K562 treated with DMSO at 1 percent for 24 hours (cell line): ENCODE results near the gene SLC6A16. TPM values are rescaled to one million over a fixed set of nuclear protein-coding genes. Genes with fewer than 3 reads are reported as not detected.

ENCODE experiments used
- total RNA-seq: library from RNA; unstranded; fragments of 300-600 nt; gene quantifications from 2 replicates; pipeline ENCODE4 v1.2.3, GENCODE V29; 2022; ENCODE audit warnings: low read depth; ENCODE audit not compliant: insufficient read depth

Gene SLC6A16
- 0.61 and 0.95 TPM in 2 replicates for total RNA-seq

DNA sequence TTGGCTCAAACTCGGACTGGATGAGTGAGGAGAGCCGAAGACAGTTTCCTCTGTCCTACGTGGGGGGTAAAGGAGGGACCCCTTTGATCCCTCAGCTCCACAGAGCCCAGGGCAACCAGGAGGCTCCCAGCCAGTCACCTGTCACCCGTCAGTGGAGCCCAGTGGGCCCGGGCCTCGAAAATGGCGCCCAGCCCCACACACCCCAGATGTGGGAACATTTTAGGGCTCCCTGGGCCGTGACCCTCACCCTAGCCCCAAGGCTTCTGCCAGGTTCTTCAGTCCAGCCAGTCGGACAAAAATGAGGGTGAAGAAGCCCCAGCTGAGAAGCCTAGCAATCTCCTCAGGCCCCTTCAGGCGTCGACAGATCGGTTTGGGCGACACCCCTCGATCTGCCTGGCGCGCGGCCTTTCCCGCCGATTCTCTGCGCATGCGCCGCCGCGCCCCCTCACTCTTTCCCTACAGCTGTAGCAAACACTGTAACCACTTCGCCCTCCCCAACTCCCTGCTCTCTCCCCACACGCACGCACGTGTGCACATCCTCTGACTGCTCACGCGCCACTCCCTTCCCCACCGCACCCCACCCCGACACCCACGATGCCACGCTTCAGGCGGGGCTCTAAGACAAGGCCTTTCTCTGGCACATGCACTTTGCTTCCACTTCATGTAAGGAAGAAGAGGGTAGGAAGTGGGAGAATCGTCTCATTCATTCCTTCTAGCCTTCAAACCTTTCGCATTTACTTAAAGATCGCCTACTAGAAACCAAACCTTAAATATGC, at the start of gene SLC6A16:
Gene SLC6A16, minus strand, starts transcription at position 391 of the 776 bp plus-strand sequence. CDS start 13,844 bp downstream, outside the sequence.

DNA sequence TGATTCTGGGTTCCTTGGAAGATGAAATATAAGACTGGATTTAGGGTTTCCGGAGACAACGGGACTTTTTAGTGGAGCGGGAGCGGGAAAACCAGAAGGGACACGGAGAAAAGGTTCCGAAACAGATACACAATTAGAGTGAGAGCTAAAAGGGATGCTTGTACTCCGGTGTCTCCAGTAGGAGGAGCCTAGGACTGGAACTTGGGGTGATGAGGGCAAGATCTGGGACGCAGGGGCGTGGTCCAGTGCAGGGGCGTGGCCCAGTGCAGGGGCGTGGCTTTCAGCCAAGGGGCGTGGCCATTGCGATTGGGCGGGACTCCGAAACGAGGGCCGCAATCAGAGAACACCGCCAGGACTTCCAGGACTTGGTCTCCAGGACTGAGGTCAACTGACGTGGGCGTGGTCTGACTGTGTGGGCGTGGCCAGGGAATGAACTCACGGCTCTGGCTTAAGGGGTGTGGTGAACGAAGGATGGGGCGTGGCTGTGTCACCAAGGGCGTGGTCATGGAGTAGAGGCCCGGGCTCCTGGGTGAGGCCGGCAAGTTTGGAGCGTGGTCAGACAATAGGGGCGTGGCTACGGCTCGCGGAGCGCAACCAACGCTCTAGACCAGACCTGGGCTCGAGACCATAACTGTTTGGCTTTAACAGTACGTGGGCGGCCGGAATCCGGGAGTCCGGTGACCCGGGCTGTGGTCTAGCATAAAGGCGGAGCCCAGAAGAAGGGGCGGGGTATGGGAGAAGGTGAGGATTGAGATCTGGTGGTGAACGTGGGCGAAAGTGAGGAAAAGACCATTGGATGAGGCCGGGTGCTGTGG, 38.5 kb upstream of the SLC6A16 start, which contains the start of gene DKKL1:
Gene DKKL1, plus strand, starts transcription at position 610 of the 815 bp plus-strand sequence. Its CDS starts 122 bp downstream, at position 732.

DNA sequence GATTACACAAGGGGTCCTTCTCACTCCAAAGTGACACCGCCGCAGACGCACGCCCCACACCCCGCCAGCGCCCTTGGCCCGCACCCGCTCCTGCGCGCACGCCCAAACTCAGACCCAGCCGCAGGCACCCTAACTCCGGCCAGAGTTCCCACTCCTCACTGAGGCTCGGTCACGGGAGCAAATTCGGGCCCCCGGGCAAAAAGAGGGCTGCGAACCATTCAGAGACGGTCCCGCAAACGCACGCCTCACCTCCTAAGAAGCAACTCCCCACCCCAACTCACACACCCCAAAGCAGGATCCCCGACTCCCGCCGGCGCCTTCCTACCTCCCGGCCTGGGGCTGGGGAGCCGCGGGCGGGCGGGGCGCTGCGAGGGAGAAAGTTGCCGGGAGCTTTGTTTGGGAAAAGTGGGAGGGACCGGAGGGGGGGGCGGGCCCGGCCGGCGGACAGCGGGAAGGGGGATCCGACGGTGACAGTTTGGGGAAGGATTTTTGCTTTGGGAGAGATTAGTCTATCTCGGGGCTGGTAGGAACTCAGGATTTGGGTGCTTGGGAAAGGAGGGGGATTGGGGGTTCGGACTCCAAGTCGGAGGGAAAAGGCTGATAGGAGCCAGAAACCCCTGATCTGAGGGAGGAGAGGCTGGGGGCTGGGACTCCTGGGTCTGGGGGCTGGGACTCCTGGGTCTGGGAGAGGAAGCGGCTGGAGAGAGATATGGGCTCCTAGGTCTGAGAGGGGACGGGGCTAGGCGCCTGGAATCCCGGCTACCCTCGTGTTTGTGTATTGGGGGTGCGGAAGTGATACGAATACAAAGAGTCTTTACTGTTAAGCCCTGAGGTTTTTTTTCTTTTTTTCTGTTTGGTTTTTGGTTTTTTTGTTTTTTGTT, 37.3 kb upstream of the SLC6A16 start, which contains the start of gene TEAD2:
Gene TEAD2, minus strand, starts transcription at position 369 of the 881 bp plus-strand sequence. CDS start 2,341 bp downstream, outside the sequence.

DNA sequence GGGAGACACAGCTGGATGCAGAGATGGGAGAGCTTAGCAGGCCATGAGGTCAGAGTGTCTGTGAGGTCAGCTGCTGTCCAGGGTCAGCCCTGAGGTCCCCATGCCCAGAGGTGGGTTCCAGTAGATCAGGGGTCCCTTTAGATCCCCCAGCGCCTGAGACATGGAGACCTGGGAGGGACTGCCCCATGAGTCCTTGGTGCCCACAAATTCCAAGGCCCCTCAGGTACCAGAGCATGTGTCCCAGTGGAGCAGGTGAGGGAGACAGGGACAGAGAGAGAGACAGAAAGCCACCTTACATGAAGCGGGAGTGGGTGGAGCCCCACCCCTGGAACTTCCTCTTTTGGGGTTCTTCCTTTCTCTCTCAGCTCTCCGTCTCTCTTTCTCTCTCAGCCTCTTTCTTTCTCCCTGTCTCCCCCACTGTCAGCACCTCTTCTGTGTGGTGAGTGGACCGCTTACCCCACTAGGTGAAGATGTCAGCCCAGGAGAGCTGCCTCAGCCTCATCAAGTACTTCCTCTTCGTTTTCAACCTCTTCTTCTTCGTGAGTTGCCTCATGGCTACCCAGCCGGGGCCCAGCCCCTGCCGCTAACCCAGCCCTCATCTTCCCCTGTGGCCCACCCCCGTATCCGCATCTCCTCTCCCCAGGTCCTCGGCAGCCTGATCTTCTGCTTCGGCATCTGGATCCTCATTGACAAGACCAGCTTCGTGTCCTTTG, 10.2 kb upstream of the SLC6A16 start, which contains the start of gene CD37:
Gene CD37, plus strand, starts transcription at position 336 of the 713 bp plus-strand sequence. Its CDS starts 135 bp downstream, at position 471.

Other genes with a start within 250 kb of the SLC6A16 start
- 219 and 229 TPM in 2 replicates for gene SNRNP70, start 239.7 kb downstream of the SLC6A16 start, total RNA-seq
- 16.2 and 19.1 TPM in 2 replicates for gene LIN7B, start 210.8 kb downstream of the SLC6A16 start, total RNA-seq
- gene C19orf73, start 206.0 kb downstream of the SLC6A16 start, total RNA-seq = 1.3 and 2.4 TPM in 2 replicates
- 14.2 and 15.9 TPM in 2 replicates for gene PPFIA3, start 205.6 kb downstream of the SLC6A16 start, total RNA-seq
- 9.9 and 12.2 TPM in 2 replicates for gene HRC, start 169.8 kb downstream of the SLC6A16 start, total RNA-seq
- 20.5 and 23.4 TPM in 2 replicates for gene TRPM4, start 167.4 kb downstream of the SLC6A16 start, total RNA-seq
- gene CD37, start 10.2 kb upstream of the SLC6A16 start, total RNA-seq = 30.7 and 44.8 TPM in 2 replicates
- gene TEAD2, start 37.2 kb upstream of the SLC6A16 start, total RNA-seq = 14.9 and 17.3 TPM in 2 replicates
- gene DKKL1, start 38.7 kb upstream of the SLC6A16 start, total RNA-seq = 1.6 and 2.1 TPM in 2 replicates
- 0.87 and 3.0 TPM in 2 replicates for gene KASH5, start 63.1 kb upstream of the SLC6A16 start, total RNA-seq
- gene PTH2, start 98.2 kb upstream of the SLC6A16 start, total RNA-seq = not detected in 2 replicates
- 0.27 and 0.44 TPM in 2 replicates for gene GFY, start 100.2 kb upstream of the SLC6A16 start, total RNA-seq
- 13.7 and 13.9 TPM in 2 replicates for gene SLC17A7, start 116.3 kb upstream of the SLC6A16 start, total RNA-seq
- 161 and 190 TPM in 2 replicates for gene PIH1D1, start 126.6 kb upstream of the SLC6A16 start, total RNA-seq
- 39.6 and 44.0 TPM in 2 replicates for gene ALDH16A1, start 128.0 kb upstream of the SLC6A16 start, total RNA-seq
- 14.1 and 27.0 TPM in 2 replicates for gene FLT3LG, start 149.0 kb upstream of the SLC6A16 start, total RNA-seq
- 8,520 and 8,538 TPM in 2 replicates for gene RPL13A, start 162.4 kb upstream of the SLC6A16 start, total RNA-seq
- 6,778 and 6,779 TPM in 2 replicates for gene RPS11, start 171.2 kb upstream of the SLC6A16 start, total RNA-seq
- 9.5 and 12.6 TPM in 2 replicates for gene FCGRT, start 187.5 kb upstream of the SLC6A16 start, total RNA-seq
- 7.0 and 7.2 TPM in 2 replicates for gene RCN3, start 202.8 kb upstream of the SLC6A16 start, total RNA-seq